Measurements from ENCODE around the gene PLCL2. TPM values are rescaled to one million over a fixed set of nuclear protein-coding genes. Genes with fewer than 3 reads are reported as not detected.
"Not testable (repeated sequence)": the region's sequence is repeated elsewhere in the genome, so short reads cannot be mapped to it uniquely, and the experiment has no call there.

The PLCL2 gene
- total RNA-seq, 3 donors from 2014 or later = 15.0 to 35.0 (median 18.8) TPM

DNA sequence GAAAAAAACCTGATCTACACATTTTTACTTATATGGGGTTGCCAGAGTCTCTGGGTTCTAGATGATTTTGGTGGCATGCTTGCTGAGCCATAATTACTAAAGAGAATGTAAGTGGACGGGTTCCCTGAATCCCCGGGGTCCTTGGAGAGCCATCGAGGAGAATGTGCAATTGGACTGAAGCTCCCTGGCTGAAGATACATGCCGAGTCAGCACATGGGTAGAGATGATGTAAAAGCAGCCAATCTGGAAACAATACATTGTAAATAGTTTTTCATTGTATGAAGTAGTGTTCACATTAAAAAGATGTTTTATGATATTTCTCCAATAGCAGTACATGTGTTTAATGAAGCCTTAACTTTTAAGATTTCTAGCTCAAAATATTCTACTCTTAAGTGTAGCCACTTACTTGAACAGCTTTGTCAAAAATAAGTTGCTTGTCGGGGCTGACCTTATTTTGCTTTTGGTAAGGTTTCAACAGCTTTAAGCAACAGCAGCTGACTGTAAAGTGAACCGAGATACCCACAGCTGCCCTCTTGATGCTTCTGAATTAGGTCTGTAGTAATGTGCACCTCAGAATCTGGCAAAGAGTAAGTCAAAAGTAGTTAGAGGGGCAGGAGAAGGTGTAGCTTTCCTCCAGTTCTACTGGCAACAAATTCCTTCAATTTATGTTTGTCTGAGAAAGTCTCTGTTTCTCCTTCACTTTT, 205.7 kb downstream of the PLCL2 start:
- no peaks in the 10 kb centered on the region for H3K4me1 ChIP-seq (ENCODE audit: low read depth)
- DNase-seq (no peak), ATAC-seq (no peak)
- H3K4me3 ChIP-seq = no peak overlapping the region
- no peaks in the 10 kb centered on the region for H3K36me3 ChIP-seq (ENCODE audit: low read depth)
- intact Hi-C loops (cut with DNase I, micrococcal nuclease) = no loop called here
- TF ChIP-seq, protein P1, sequence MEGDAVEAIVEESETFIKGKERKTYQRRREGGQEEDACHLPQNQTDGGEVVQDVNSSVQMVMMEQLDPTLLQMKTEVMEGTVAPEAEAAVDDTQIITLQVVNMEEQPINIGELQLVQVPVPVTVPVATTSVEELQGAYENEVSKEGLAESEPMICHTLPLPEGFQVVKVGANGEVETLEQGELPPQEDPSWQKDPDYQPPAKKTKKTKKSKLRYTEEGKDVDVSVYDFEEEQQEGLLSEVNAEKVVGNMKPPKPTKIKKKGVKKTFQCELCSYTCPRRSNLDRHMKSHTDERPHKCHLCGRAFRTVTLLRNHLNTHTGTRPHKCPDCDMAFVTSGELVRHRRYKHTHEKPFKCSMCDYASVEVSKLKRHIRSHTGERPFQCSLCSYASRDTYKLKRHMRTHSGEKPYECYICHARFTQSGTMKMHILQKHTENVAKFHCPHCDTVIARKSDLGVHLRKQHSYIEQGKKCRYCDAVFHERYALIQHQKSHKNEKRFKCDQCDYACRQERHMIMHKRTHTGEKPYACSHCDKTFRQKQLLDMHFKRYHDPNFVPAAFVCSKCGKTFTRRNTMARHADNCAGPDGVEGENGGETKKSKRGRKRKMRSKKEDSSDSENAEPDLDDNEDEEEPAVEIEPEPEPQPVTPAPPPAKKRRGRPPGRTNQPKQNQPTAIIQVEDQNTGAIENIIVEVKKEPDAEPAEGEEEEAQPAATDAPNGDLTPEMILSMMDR (IDR thresholded peaks at IDR 0.05) = no peak
- no peaks in the 10 kb centered on the region for H3K9me3 ChIP-seq

DNA sequence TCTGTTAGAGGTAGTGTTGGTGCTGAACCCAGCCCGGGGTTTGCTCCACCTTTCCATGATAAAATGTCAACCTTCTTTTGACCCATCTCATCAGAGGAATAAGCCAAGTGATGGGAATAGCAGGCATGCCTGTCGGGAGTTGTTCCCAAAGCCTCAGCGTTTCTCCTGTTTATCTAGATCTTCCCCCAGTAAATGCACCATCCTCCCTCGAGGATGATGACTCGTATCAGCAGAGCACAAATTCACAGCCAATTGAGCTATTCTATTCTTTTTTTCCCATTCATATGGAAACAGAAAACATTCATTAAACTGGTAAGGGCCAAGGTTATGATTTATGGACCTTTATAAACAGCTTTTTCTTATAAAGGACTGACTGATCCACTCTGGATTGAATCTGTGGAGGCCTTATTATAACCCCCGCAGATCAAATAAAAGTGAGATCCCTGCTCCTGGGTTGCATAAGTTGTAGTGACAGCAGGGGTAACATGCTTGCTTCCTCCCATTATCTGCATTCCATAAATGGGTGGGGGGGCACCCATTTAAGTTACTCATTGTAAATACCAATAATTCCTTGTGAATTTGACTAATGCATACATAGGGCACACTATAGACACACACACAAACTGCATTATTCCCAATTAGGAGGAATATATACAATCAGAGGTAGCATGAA, 207.3 kb downstream of the PLCL2 start:
- TF ChIP-seq, protein P1 (IDR thresholded peaks at IDR 0.05) = no peak
- Histone ChIP-seq H3K4me1 (ENCODE audit: low read depth) (no peaks in the 10 kb centered on the region), H3K4me3 (no peak overlapping the region), H3K9me3 (no peaks in the 10 kb centered on the region), H3K36me3 (ENCODE audit: low read depth) (no peaks in the 10 kb centered on the region)
- intact Hi-C loops (cut with DNase I, micrococcal nuclease) = no loop called here
- DNase-seq (no peak), ATAC-seq (no peak)

DNA sequence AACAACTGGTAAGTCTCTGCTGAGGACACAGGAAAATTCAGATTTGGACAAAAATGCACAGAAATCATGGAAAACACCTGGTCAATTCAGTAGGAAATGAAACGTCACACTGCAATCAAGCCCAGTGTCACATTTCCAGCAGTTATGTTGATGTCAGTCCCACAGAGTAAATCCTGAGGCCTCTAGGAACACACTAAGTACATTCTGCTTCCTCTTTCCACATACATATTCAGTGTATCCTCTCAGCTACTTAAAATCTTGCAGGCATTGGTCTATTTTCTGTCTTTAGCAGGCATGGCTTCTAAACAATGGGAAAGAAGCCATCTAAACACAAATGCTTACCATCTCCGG, 207.8 kb downstream of the PLCL2 start:
- no peak for ATAC-seq
- H3K36me3 ChIP-seq (ENCODE audit: low read depth) = no peaks in the 10 kb centered on the region
- no peak for DNase-seq
- intact Hi-C loops (cut with DNase I, micrococcal nuclease) = no loop called here
- H3K4me1 ChIP-seq (ENCODE audit: low read depth) = no peaks in the 10 kb centered on the region
- H3K4me3 ChIP-seq = no peak overlapping the region
- TF ChIP-seq, protein P1 (IDR thresholded peaks at IDR 0.05) = no peak
- no peaks in the 10 kb centered on the region for H3K9me3 ChIP-seq

DNA sequence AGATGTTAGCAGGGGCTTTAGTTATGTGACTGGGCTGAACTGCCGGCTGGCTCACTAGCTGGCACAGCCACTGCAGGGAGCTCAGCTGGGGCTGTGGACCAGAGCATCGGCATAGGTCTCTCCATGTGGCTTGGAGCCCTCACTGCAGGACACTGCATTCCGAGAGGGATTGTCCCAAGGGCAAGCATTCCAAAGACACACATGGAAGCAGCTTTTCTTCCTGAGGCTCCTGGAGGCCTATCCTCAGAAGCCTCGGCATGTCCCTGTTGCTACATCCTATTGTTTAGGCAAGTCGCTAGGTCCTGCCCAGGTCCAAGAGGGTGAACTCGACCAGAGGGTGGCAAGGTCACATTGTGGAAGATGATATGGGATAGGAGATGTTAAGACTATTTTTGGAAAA, 209.8 kb downstream of the PLCL2 start:
- TF ChIP-seq, protein P1 (IDR thresholded peaks at IDR 0.05) = no peak
- no peaks in the 10 kb centered on the region for H3K9me3 ChIP-seq
- no peak overlapping the region for H3K4me3 ChIP-seq
- no peaks in the 10 kb centered on the region for H3K36me3 ChIP-seq (ENCODE audit: low read depth)
- ATAC-seq = no peak
- DNase-seq = no peak
- H3K4me1 ChIP-seq (ENCODE audit: low read depth) = no peaks in the 10 kb centered on the region
- intact Hi-C loops (cut with DNase I, micrococcal nuclease) = no loop called here

DNA sequence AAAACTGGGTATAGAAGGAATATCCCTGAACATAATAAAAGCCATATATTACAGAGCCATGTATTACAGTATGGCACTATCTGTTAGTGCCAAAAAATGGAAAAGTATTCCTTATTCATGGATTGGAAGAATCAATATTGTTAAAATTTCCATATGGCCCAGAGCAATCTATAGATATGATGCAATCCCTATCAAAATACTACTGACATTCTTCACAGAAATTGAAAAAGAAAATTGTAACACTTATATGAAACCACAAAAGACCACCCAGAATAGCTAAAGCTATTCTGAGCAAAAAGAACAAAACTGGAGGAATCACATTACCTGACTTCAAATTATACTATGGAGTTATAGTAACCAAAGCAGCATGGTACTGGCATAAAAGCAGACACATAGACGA, 218.8 kb downstream of the PLCL2 start:
- no peak for DNase-seq
- intact Hi-C loops (cut with DNase I, micrococcal nuclease) = no loop called here
- TF ChIP-seq, protein P1 (IDR thresholded peaks at IDR 0.05) = no peak
- no peaks in the 10 kb centered on the region for H3K4me1 ChIP-seq (ENCODE audit: low read depth)
- no peaks in the 10 kb centered on the region for H3K9me3 ChIP-seq
- H3K4me3 ChIP-seq = no peak overlapping the region
- ATAC-seq = no peak
- no peaks in the 10 kb centered on the region for H3K36me3 ChIP-seq (ENCODE audit: low read depth)

DNA sequence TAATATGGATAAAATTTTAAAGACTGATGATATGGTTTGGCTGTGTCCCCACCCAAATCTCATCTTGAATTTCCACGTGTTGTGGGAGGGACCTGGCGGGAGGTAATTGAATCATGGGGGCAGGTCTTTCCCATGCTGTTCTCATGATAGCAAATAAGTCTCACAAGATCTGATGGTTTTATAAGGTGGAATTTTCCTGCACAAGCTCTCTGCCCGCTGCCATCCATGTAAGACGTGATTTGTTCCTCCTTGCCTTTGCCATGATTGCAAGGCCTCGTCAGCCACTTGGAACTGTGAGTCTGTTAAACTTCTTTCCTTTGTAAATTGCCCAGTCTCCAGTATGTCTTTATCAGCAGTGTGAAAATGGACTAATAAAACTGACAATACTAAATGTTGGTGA, 222.0 kb downstream of the PLCL2 start:
- ATAC-seq; intact Hi-C loops (cut with DNase I, micrococcal nuclease): not testable (repeated sequence)

More for the DNA sequence above, 222.0 kb downstream of the PLCL2 start:
- not testable (repeated sequence) for H3K9me3 ChIP-seq; DNase-seq; H3K4me3 ChIP-seq; H3K4me1 ChIP-seq (ENCODE audit: low read depth); H3K36me3 ChIP-seq (ENCODE audit: low read depth)

All from mucosa of descending colon (tissue), 3 donors.